DMS53 treated with DMSO at 0.1 percent for 48 hours (cell line): Measurements from ENCODE around the gene BLOC1S3.

Source experiments
- DNase-seq: peaks from one replicate; lab custom pipeline; 2025; ENCODE audit not compliant: unreplicated experiment; lab: John Stamatoyannopoulos, UW

BLOC1S3 gene

DNA sequence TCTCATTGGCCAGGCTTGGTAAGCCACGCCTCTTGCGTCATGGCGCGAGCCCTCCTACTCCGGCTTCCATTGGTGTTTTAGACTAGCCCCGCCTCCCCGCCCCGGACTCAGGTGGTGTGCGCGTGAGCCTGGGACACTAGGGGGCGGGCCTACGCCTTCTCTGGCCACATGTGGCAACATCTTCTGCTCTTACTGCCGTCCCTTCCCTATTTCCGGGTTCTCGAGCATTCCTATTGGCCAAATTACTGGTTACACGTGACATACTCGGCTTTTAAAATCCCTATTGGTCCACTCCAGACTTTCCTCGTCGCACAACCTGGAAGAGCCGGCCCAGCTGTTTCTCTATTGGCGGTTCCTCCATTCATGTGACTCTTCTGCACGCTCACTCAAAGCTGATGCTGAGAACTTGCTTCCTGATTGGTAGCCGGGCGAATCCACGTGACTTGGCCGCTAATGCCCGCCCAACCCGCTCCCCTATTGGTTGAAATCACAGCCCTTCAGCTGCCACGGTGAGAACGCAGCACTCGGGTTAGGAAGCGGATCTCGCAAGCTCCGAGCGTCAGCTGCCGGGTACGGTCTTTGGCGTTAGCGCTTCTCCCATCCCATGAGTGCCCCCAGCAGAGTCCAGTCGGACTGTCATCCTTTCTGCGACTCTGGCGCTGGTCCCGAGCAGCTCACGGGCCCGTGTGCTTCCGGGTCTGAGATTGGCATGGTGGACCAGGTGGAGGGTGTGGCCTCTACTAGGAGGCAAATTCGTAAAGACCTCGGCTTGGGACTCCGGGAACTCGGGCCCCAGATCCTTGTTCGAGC lies at the start of gene BLOC1S3:
TSS of gene BLOC1S3 (plus strand) at position 523 of the 810 bp plus-strand sequence. CDS start 513 bp downstream, outside the sequence.
- peak; percentile 98 for DNase-seq

DNA sequence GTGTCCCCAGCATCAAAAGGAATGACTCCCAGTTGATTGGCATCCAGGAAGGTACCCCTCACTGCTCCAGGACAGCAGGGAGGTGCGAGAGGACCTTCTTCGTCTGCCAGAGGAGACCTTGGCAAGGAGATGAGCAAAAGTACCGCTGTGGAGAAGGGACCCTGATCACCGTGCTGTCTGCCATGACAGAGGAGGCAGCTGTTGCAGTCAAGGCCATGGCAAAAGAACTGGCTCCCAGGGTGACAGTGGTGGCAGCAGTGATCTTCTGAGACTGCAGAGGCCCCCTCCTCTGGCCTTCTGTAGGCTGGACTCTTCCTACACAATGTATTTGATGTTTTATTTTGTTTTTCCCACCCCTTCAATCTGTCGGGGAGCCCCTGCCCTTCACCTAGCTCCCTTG lies 49.8 kb upstream of the BLOC1S3 start:
- DNase-seq: no peak

DNA sequence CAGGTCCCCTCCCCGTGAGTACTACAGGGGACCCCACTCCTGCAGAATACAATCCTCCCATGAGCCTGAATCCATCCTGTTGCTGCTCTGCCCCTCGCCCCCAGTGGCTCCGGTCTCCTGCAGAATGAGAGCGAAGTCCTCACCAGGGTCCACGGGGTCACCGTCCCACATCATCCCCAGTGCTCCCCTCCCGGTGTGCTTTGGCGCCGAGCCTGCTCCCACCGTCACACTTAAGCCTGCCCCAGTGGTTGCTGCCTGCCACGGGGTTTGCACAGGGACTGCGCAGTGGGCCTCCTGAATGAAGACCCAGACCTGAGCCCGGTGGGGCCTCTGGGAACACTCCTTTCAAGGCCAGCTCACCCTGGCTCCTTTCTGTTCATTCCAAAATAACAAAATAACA lies 48.3 kb upstream of the BLOC1S3 start:
- no peak for DNase-seq

- DNase-seq: peak; percentile 91
Observed at GRCh38 chr19:45130888-45131615, 47.5 kb upstream of the BLOC1S3 start.

DNA sequence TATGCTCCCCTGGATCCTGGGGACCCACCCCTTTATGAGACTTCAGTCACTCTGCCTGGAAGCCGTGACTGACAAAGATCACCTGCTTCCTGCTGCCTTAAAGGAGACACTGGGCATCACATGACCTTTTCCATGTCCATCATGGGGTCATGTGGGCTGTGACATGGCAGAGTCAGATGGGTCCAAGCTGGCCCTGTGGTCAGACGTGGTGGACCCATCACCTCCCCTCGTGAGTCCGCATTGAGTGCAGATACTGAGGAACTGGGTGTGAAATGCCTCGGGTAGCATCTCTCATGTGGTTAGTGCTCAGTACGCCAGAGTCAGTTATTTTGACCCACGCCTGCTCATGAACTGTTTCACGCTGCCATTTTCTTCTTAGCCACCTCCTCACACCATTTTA lies 44.9 kb upstream of the BLOC1S3 start:
- DNase-seq: no peak

DNA sequence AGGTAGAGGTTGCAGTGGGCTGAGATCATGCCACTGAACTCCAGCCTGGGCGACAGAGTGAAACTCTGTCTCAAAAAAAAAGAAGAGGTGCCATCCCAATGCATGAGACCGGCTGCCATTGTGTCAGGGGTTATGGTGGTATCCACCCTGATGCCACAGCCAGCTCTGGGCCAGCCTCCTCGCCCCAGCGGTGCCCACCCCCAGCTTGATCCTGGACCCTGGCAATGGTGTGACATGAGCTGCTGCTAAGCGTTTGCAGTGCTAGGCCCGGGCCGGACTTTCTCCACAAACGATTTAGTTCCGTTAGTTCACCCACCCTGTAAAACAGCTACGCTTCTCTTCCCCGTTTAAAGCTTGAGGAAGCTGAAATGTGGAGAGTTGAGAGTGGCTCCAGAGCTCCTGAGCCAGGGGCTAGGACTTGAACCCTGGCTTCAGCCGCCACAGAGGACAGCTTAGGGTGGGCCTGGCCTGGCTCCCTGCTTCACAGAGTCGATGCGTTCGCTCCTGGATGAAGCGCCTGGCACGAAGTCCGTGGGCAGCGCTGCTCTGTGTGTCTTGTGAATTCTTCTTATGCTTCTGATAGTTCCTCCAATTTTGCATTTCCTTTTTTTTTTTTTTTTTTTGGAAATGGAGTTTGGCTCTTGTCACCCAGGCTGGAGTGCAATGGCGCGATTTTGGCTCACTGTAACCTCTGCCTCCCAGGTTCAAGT lies 43.3 kb upstream of the BLOC1S3 start:
- DNase-seq: no peak

DNA sequence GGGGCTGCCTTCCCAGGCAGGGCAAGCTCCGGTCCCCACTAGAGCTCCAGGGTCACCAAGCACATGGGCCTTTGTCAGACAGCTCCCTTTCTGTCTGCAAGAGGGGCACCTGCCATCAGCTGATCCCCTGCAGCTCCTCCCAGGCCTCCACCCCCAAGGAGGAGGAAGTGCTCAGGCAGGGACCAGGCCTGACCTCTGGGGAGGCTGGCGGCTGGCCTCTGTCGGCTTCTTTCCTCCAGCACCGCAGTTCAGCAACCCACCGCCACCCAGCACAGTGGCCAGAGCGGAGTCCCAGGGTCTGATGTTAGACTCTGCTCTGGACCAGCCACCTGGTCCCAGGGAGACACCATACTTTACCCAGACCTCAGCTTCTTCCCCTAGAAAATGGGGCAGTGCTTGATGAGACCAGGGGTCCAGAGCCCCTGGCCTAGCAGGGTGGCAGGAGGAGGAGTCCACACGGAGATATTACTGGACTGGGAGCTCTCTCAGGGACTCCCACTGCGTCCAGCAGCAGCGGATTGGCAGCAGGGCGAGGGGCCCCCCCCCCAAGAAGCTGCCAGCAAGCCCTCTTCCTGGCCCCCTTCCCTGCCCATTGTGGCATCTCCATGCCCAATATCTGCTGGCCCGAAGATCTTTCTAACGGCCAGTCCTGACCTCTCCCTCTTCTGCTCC lies 41.9 kb upstream of the BLOC1S3 start:
- no peak for DNase-seq

GRCh38 chr19:45137179-45137761 lies 41.3 kb upstream of the BLOC1S3 start:
- DNase-seq: no peak

DNA sequence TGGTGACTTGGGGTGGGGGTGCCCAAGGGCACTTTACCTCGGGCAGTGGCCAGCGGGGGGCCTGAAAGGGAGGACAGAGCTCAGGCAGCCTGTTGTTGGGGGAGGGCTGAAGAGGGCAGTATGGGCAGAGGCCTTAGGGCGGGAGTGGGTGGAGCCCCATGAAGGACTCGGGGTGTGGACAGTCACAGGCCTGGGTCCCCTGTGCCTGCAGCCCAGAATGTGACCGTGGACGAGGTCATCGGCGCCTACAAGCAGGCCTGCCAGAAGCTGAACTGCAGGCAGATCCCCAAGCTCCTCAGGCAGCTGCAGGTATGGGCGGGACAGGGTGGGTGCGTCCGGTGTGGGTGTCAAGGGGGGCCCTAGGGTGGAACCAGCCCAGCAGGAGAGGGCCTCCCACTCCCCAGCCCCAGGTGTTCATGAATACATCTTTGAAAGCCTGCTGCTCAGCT lies 40.3 kb upstream of the BLOC1S3 start:
- no peak for DNase-seq

DNA sequence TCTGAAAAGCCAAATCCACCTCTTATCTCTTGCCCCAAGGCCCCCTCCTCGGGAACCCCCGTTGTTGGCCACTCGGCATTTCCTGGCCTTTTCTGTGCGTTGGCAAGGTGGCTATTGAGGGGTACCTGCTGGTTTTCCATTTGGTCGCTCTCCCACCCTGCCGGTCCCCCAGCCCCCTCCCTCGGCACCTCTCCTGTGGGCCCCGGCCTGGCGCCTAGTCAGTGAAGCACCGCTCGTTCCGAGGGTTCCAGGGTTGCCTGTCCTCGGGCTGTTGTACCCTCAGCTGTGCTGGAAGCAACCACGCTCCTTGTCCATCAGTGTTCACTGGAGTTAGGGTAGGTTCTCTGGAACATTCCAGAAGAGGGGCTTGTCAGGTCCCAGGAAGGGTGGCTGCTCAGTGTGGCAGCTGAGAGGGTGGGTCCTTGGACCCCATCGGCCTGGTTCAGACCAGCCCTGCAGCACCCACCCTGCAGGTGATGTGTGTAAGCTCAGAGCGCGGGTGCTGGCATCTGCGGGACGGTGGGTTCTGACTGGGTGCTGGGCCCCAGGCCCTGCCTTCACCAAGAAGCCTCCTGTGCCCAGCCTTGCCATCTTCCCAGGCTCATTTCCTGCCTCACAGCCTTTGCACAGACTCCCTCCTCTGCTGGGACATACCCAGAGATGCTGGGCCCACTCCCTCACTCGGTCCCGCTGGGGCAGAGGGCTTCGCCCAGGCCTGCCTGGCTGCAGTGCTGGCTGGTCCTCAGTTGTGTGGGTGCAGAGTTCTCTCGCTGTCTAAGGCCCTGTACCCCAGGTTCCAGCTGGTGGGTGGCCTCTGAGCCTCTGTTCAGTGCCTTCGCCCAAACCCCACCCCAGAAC lies 39.1 kb upstream of the BLOC1S3 start:
- DNase-seq: no peak

- DNase-seq: no peak
Observed at GRCh38 chr19:45140144-45140503, 38.5 kb upstream of the BLOC1S3 start.

DNA sequence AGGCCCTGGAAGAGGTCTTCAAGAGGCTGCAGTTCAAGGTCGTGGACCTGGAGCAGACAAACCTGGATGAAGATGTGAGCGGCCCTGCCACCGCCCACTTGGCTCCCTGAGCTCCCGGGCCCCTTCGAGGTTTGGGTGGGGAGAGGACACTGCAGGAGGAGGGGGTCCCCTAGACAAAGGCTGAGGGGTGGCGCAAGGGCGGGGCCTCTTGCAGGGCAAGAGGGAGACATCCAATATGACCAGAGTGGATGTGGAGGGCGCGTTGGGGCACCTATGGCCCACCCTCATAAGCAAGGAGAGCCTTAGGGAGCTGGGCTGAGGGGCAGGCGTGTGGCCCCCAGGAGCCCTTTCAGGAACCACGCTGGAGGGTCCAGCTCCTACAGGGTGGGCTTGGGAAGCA lies 38.1 kb upstream of the BLOC1S3 start:
- DNase-seq: no peak

GRCh38 chr19:45141203-45141900 lies 37.2 kb upstream of the BLOC1S3 start:
- no peak for DNase-seq

- no peak for DNase-seq
Observed at GRCh38 chr19:45142016-45142725, 36.4 kb upstream of the BLOC1S3 start.

GRCh38 chr19:45142726-45143110 lies 35.9 kb upstream of the BLOC1S3 start:
- no peak for DNase-seq

DNA sequence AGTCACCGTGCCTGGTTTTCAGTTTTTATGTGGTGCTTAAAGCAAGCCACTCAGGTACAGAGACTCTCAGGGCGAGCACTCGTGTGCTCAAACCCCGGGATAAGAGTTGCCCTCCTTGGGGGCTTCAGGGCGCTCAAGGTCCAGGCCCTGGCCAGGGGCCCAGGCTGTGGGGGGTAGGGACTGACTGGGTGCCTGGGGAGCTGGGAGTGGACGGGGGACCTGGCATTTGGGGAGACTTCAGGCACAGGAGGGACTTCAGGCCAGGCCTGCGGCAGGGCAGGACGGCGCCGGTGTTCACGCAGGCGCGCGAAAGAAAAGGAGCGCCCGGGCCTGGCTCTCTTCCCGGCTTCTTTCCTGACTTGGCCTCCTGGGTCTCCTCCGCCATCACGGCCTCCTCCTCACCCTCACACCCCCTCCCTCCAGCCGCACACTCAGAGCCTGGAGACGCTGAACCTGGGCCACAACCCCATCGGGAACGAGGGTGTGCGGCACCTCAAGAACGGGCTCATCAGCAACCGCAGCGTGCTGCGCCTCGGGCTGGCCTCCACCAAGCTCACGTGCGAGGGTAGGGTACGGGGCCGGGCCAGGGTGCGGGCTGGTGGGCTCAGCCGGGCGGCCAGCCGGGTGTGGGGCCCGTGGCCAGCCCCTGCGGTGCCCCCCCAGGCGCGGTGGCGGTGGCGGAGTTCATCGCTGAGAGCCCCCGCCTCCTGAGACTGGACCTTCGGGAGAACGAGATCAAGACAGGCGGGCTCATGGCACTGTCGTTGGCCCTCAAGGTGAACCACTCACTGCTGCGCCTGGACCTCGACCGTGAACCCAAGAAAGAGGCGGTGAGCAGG lies 33.9 kb upstream of the BLOC1S3 start:
- no peak for DNase-seq

- DNase-seq: no peak
Observed at GRCh38 chr19:45145270-45146189, 33.1 kb upstream of the BLOC1S3 start.
